Karpas-422 (cell line): Measurements from ENCODE around the gene DNMT3A. TPM values are rescaled to one million over a fixed set of nuclear protein-coding genes. Genes with fewer than 3 reads are reported as not detected.

ENCODE experiments used
- DNase-seq: peaks from one replicate; pipeline ENCODE4 v3.0.0-alpha.2; 2015
- H2AFZ ChIP-seq: fragments of 200-600 bp; sonication (generic); 2 replicates; pipeline ENCODE4 v1.6.1; 2014; ENCODE audit warnings: antibody characterized with exemption, low read length, mixed read lengths
- H3K27ac ChIP-seq: fragments of 200-600 bp; sonication (generic); 2 replicates; pipeline ENCODE4 v1.5.1; 2014; ENCODE audit warnings: mild to moderate bottlenecking, low read length, moderate library complexity
- H3K27me3 ChIP-seq: fragments of 200-600 bp; sonication (generic); 2 replicates; pipeline ENCODE4 v1.6.1; 2014; ENCODE audit warnings: low read length, mixed read lengths
- H3K36me3 ChIP-seq: fragments of 200-600 bp; sonication (generic); 2 replicates; pipeline ENCODE4 v1.6.1; 2014; ENCODE audit warnings: low read length, mixed read lengths; ENCODE audit not compliant: insufficient read depth
- H3K4me1 ChIP-seq: fragments of 200-600 bp; sonication (generic); 2 replicates; pipeline ENCODE4 v1.6.1; 2014; ENCODE audit warnings: mild to moderate bottlenecking, low read length, mixed read lengths
- H3K4me2 ChIP-seq: fragments of 200-600 bp; sonication (generic); 2 replicates; pipeline ENCODE4 v1.6.1; 2014; ENCODE audit warnings: low read length, low read depth, mild to moderate bottlenecking; ENCODE audit not compliant: poor library complexity, severe bottlenecking
- H3K4me3 ChIP-seq: fragments of 200-600 bp; sonication (generic); 2 replicates; pipeline ENCODE4 v1.5.1; 2014; ENCODE audit warnings: mild to moderate bottlenecking, antibody characterized with exemption, low read length, mixed read lengths
- H3K79me2 ChIP-seq: fragments of 200-600 bp; sonication (generic); 2 replicates; pipeline ENCODE4 v1.6.1; 2014; ENCODE audit warnings: mild to moderate bottlenecking, low read length, mixed read lengths
- H3K9ac ChIP-seq: fragments of 200-600 bp; sonication (generic); 2 replicates; pipeline ENCODE4 v1.6.0; 2014; ENCODE audit warnings: low read length
- H3K9me2 ChIP-seq: fragments of 200-600 bp; sonication (generic), shearing (Covaris generic); replicated peaks from 2 replicates; pipeline ENCODE4 v1.6.0; 2014; ENCODE audit warnings: mild to moderate bottlenecking, low read length, moderate library complexity; ENCODE audit not compliant: insufficient read depth
- H3K9me3 ChIP-seq: fragments of 300-700, 200-600 bp; sonication (generic); 2 replicates; pipeline ENCODE4 v1.6.1; 2014; ENCODE audit warnings: low read length, mixed read lengths
- H4K20me1 ChIP-seq: fragments of 200-600 bp; sonication (generic); 2 replicates; pipeline ENCODE4 v1.6.1; 2014; ENCODE audit warnings: mild to moderate bottlenecking, antibody characterized with exemption, low read length, low read depth; ENCODE audit not compliant: insufficient read depth
- total RNA-seq: library from RNA; depleted of rRNA; stranded (reverse); fragments of >200 nt; shearing (Covaris generic); gene quantifications from 2 replicates; pipeline ENCODE4 v1.2.3, GENCODE V29; 2014; ENCODE audit warnings: low replicate concordance

DNMT3A gene
- total RNA-seq, 1 experiment from 2014 or later: 0.97 TPM

GRCh38 chr2:25313711-25314513 lies 27.8 kb downstream of the DNMT3A start:
- Histone ChIP-seq H3K4me1 (no peaks in the 10 kb centered on the region), H3K27me3 (no peaks in the 10 kb centered on the region), H3K9me2 (no peaks in the 10 kb centered on the region), H3K9me3 (no peaks in the 10 kb centered on the region), H3K36me3 (no peaks in the 10 kb centered on the region), H2AFZ (no peak overlapping the region), H3K4me2 (no peak overlapping the region), H3K27ac (no peak overlapping the region), H3K79me2 (no peaks in the 10 kb centered on the region), H4K20me1 (peaks cover 9% of the 10 kb centered on the region; the same call in 1 of the 2 replicates), H3K9ac (no peak overlapping the region), H3K4me3 (no peak overlapping the region)
- DNase-seq: no peak

- Histone ChIP-seq H3K79me2 (no peaks in the 10 kb centered on the region), H3K9me3 (no peaks in the 10 kb centered on the region), H3K4me1 (no peaks in the 10 kb centered on the region), H3K9me2 (no peaks in the 10 kb centered on the region), H3K4me3 (no peak overlapping the region), H3K27ac (no peak overlapping the region), H3K27me3 (no peaks in the 10 kb centered on the region), H2AFZ (no peak overlapping the region), H3K4me2 (no peak overlapping the region), H4K20me1 (peaks cover 13% of the 10 kb centered on the region; the same call in 1 of the 2 replicates), H3K36me3 (no peaks in the 10 kb centered on the region), H3K9ac (no peak overlapping the region)
- no peak for DNase-seq
These were observed 28.6 kb downstream of the DNMT3A start for GRCh38 chr2:25312958-25313710.

- no peak overlapping the region for H3K4me2 ChIP-seq
- no peak overlapping the region for H3K4me3 ChIP-seq
- H3K9ac ChIP-seq: no peak overlapping the region
- H4K20me1 ChIP-seq: peaks cover 13% of the 10 kb centered on the region; the same call in 1 of the 2 replicates
- no peaks in the 10 kb centered on the region for H3K9me3 ChIP-seq
- DNase-seq: no peak
- H3K27ac ChIP-seq: no peak overlapping the region
- H2AFZ ChIP-seq: no peak overlapping the region
- no peaks in the 10 kb centered on the region for H3K4me1 ChIP-seq
- no peaks in the 10 kb centered on the region for H3K27me3 ChIP-seq
- no peaks in the 10 kb centered on the region for H3K79me2 ChIP-seq
- no peaks in the 10 kb centered on the region for H3K9me2 ChIP-seq
- no peaks in the 10 kb centered on the region for H3K36me3 ChIP-seq
These were observed 29.7 kb downstream of the DNMT3A start for GRCh38 chr2:25311865-25312575.

GRCh38 chr2:25310965-25311864 lies 30.5 kb downstream of the DNMT3A start:
- Histone ChIP-seq H3K9me3 (no peaks in the 10 kb centered on the region), H3K36me3 (no peaks in the 10 kb centered on the region), H3K4me3 (no peak overlapping the region), H3K4me1 (peaks cover under 1% of the 10 kb centered on the region; the same call in 1 of the 2 replicates), H3K27me3 (no peaks in the 10 kb centered on the region), H3K4me2 (no peak overlapping the region), H4K20me1 (peaks cover 20% of the 10 kb centered on the region; the same call in 1 of the 2 replicates), H3K27ac (no peak overlapping the region), H3K9ac (no peak overlapping the region), H3K9me2 (no peaks in the 10 kb centered on the region), H3K79me2 (no peaks in the 10 kb centered on the region), H2AFZ (no peak overlapping the region)
- DNase-seq: no peak

DNA sequence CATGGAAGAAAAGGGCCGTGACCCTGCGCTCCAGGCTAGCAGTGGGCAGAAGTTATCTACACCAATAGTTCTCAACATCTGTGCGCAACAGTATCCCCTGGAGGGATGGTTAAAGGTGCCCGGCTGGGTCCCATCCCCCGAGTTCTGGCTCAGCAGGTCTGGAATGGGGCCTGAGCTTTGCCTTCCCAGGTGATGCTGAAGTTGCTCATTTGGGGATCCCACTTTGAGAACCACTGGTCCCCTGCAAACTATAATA lies 31.1 kb downstream of the DNMT3A start:
- no peak for DNase-seq
- Histone ChIP-seq H3K4me1 (peaks cover 6% of the 10 kb centered on the region), H2AFZ (no peak overlapping the region), H3K36me3 (no peaks in the 10 kb centered on the region), H4K20me1 (peaks cover 24% of the 10 kb centered on the region; the same call in 1 of the 2 replicates), H3K4me3 (no peak overlapping the region), H3K4me2 (no peak overlapping the region), H3K9ac (no peak overlapping the region), H3K9me2 (no peaks in the 10 kb centered on the region), H3K27me3 (no peaks in the 10 kb centered on the region), H3K27ac (no peak overlapping the region), H3K9me3 (no peaks in the 10 kb centered on the region), H3K79me2 (no peaks in the 10 kb centered on the region)

DNA sequence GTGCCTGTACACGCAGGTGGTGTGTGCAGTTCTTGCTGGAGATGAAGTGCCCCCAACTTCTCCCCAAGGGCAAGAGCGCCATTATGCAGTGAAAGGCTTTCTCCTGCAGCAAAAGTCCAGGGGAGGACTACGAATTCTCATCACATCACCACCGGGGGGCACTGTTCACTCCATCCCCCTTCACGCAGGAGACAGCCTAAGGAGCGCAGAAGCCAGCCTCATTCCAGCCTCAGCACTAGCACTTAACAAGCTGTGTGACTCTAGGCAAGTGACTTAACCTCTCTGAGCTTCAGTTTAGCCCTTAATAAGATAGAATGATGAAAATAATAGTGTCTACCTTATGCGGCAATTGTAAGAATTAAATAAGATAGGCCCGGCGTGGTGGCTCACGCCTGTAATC lies 32.3 kb downstream of the DNMT3A start:
- no peaks in the 10 kb centered on the region for H3K79me2 ChIP-seq
- peaks cover 19% of the 10 kb centered on the region for H3K4me1 ChIP-seq

DNA sequence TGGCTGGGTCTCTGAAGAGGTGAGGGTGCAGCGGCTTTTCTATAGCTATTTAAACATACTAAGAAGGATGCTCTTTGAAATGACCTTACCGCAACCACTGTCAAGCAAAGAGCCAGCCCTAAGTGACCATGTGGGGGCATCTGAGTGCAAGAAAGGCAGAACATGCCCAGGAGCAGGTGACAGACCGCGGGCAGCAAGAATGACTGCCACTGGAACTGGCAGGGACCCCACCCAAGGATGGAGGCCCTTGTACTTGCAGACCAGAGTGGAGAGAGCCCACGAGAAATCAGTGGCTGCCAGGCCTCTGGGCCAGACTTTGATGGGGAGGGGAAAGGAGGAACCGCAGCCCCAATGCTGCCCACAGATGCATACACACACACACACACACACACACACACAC lies 33.1 kb downstream of the DNMT3A start:
- Histone ChIP-seq H3K9me3 (no peaks in the 10 kb centered on the region), H3K4me1 (peaks cover 21% of the 10 kb centered on the region), H3K4me3 (no peak overlapping the region), H4K20me1 (peaks cover 44% of the 10 kb centered on the region), H3K27ac (no peak overlapping the region), H3K79me2 (no peaks in the 10 kb centered on the region), H3K9me2 (no peaks in the 10 kb centered on the region), H3K9ac (no peak overlapping the region), H3K27me3 (no peaks in the 10 kb centered on the region; the same call in 1 of the 2 replicates), H2AFZ (no peak overlapping the region), H3K4me2 (no peak overlapping the region), H3K36me3 (no peaks in the 10 kb centered on the region)
- DNase-seq: no peak

More for the DNA sequence above, 32.3 kb downstream of the DNMT3A start:
- Histone ChIP-seq H3K4me3 (no peak overlapping the region), H2AFZ (no peak overlapping the region), H3K9ac (no peak overlapping the region), H4K20me1 (peaks cover 36% of the 10 kb centered on the region), H3K36me3 (no peaks in the 10 kb centered on the region), H3K27ac (no peak overlapping the region), H3K4me2 (no peak overlapping the region), H3K9me3 (no peaks in the 10 kb centered on the region), H3K9me2 (no peaks in the 10 kb centered on the region), H3K27me3 (no peaks in the 10 kb centered on the region; the same call in 1 of the 2 replicates)
- DNase-seq: peak; percentile 84
